Trophoblast cell (in vitro differentiated cells and primary cell): ENCODE results near the gene NFATC1.

Experiments
- DNase-seq, 2 donors: peaks; one replicate each; pipeline ENCODE4 v3.0.0-alpha.2; 2016
- H2AFZ ChIP-seq: 2 replicates; pipeline ENCODE4 v1.6.1; 2013; ENCODE audit warnings: low read length, moderate library complexity, mild to moderate bottlenecking; ENCODE audit not compliant: insufficient read depth, poor library complexity
- H2AK5ac ChIP-seq: 2 replicates; pipeline ENCODE4 v1.6.1; 2013; ENCODE audit warnings: mild to moderate bottlenecking, low read length
- H2BK120ac ChIP-seq: 2 replicates; pipeline ENCODE4 v1.6.1; 2013; ENCODE audit warnings: low read length, mild to moderate bottlenecking, moderate library complexity; ENCODE audit not compliant: insufficient read depth, poor library complexity
- H2BK12ac ChIP-seq: 2 replicates; pipeline ENCODE4 v1.6.1; 2013; ENCODE audit warnings: mild to moderate bottlenecking, low read length, moderate library complexity
- H2BK5ac ChIP-seq: 2 replicates; pipeline ENCODE4 v1.6.1; 2013; ENCODE audit warnings: low read length, low read depth, moderate library complexity, mild to moderate bottlenecking; ENCODE audit not compliant: poor library complexity
- H3K14ac ChIP-seq: 2 replicates; pipeline ENCODE4 v1.6.1; 2013; ENCODE audit warnings: mild to moderate bottlenecking, low read length
- H3K18ac ChIP-seq: 2 replicates; pipeline ENCODE4 v1.6.1; 2013; ENCODE audit warnings: mild to moderate bottlenecking, low read length
- H3K23ac ChIP-seq: 2 replicates; pipeline ENCODE4 v1.6.1; 2013; ENCODE audit warnings: low read length
- H3K27ac ChIP-seq: 2 replicates; pipeline ENCODE4 v1.5.1; 2013; ENCODE audit warnings: low read depth, mild to moderate bottlenecking, inconsistent platforms, low read length, moderate library complexity
- H3K27me3 ChIP-seq: 2 replicates; pipeline ENCODE4 v1.6.1; 2013; ENCODE audit warnings: inconsistent platforms, mild to moderate bottlenecking, low read length, moderate library complexity; ENCODE audit not compliant: insufficient read depth
- H3K36me3 ChIP-seq, 2 experiments: 1 replicate in 1 of 2; 2 replicates in 1 of 2; pipeline ENCODE4 v1.6.1; 2013; ENCODE audit warnings: low read length in 2 of 2, mild to moderate bottlenecking in 2 of 2, moderate library complexity in 1 of 2; ENCODE audit not compliant: insufficient read depth in 2 of 2, control insufficient read depth in 1 of 2
- H3K4ac ChIP-seq: 2 replicates; pipeline ENCODE4 v1.6.1; 2013; ENCODE audit warnings: low read depth, mild to moderate bottlenecking, low read length, moderate library complexity
- H3K4me1 ChIP-seq, 2 experiments: 1 replicate in 1 of 2; 2 replicates in 1 of 2; pipeline ENCODE4 v1.6.1; 2013; ENCODE audit warnings: low read length in 2 of 2, mild to moderate bottlenecking in 2 of 2, moderate library complexity in 1 of 2; ENCODE audit not compliant: insufficient read depth in 2 of 2, control insufficient read depth in 1 of 2
- H3K4me2 ChIP-seq: 2 replicates; pipeline ENCODE4 v1.6.1; 2013; ENCODE audit warnings: inconsistent platforms, mild to moderate bottlenecking, low read length, moderate library complexity
- H3K4me3 ChIP-seq: 2 replicates; pipeline ENCODE4 v1.5.1; 2013; ENCODE audit warnings: mild to moderate bottlenecking, low read depth, low read length, inconsistent platforms
- H3K79me1 ChIP-seq: one replicate; pipeline ENCODE4 v1.6.1; 2013; ENCODE audit warnings: low read length
- H3K79me2 ChIP-seq: 2 replicates; pipeline ENCODE4 v1.6.1; 2013; ENCODE audit warnings: low read length, mild to moderate bottlenecking; ENCODE audit not compliant: control insufficient read depth, insufficient read depth, poor library complexity
- H3K9ac ChIP-seq: 2 replicates; pipeline ENCODE4 v1.6.1; 2013; ENCODE audit warnings: mild to moderate bottlenecking, low read length
- H3K9me3 ChIP-seq: 2 replicates; pipeline ENCODE4 v1.6.1; 2013; ENCODE audit warnings: low read depth, mild to moderate bottlenecking, control low read depth, inconsistent platforms, low read length; ENCODE audit not compliant: insufficient read depth
- H4K12ac ChIP-seq: 2 replicates; pipeline ENCODE4 v1.6.1; 2013; ENCODE audit warnings: low read depth, mild to moderate bottlenecking, low read length, moderate library complexity
- H4K8ac ChIP-seq: 2 replicates; pipeline ENCODE4 v1.6.1; 2013; ENCODE audit warnings: low read depth, mild to moderate bottlenecking, low read length, moderate library complexity
- H4K91ac ChIP-seq: one replicate; pipeline ENCODE4 v1.6.1; 2013; ENCODE audit warnings: low read depth, mild to moderate bottlenecking, low read length, moderate library complexity
- WGBS: extraction: QIAGEN DNeasy Blood & Tissue Kit; methylation state at CpG from one replicate; pipeline ENCODE4 v1.1.7; 2013; ENCODE audit warnings: missing lambda C conversion rate; ENCODE audit not compliant: insufficient read length, insufficient coverage; ENCODE audit errors: extremely low coverage; 5-methylcytosine and 5-hydroxymethylcytosine counted together

The NFATC1 gene

GRCh38 chr18:79452190-79452990, 56.7 kb downstream of the NFATC1 start:
- H3K79me1 ChIP-seq = no peaks in the 10 kb centered on the region
- no peak overlapping the region for H2BK120ac ChIP-seq
- H3K9ac ChIP-seq = no peak overlapping the region
- no peak overlapping the region for H3K23ac ChIP-seq
- H3K79me2 ChIP-seq = no peaks in the 10 kb centered on the region
- no peak overlapping the region for H2BK5ac ChIP-seq
- no peak overlapping the region for H3K4me3 ChIP-seq
- H3K36me3 ChIP-seq = peaks cover 0 to 3% of the 10 kb centered on the region in 2 experiments
- H4K91ac ChIP-seq = no peak overlapping the region
- DNase-seq = no peak
- H3K27me3 ChIP-seq = no peaks in the 10 kb centered on the region
- no CpG with 5 or more reads among the region's 26 CpGs for WGBS
- H3K4me1 ChIP-seq = no peaks in the 10 kb centered on the region
- no peaks in the 10 kb centered on the region for H3K9me3 ChIP-seq
- no peak overlapping the region for H3K4ac ChIP-seq
- H4K8ac ChIP-seq = no peak overlapping the region
- H2BK12ac ChIP-seq = no peak overlapping the region
- H3K18ac ChIP-seq = no peak overlapping the region
- H2AFZ ChIP-seq = no peak overlapping the region
- no peak overlapping the region for H3K4me2 ChIP-seq
- no peak overlapping the region for H4K12ac ChIP-seq
- H3K27ac ChIP-seq = no peak overlapping the region
- H2AK5ac ChIP-seq = no peak overlapping the region
- no peak overlapping the region for H3K14ac ChIP-seq

GRCh38 chr18:79452991-79453645, 57.4 kb downstream of the NFATC1 start:
- Histone ChIP-seq H2BK12ac (no peak overlapping the region), H3K4me3 (no peak overlapping the region), H3K23ac (no peak overlapping the region), H3K4me1 (peaks cover 6% of the 10 kb centered on the region in 2 experiments), H4K91ac (no peak overlapping the region), H3K14ac (no peak overlapping the region), H3K79me1 (peaks cover 6% of the 10 kb centered on the region), H2BK120ac (no peak overlapping the region), H3K9ac (no peak overlapping the region), H2AK5ac (no peak overlapping the region), H3K4ac (no peak overlapping the region), H3K9me3 (no peaks in the 10 kb centered on the region), H4K12ac (no peak overlapping the region), H2BK5ac (no peak overlapping the region), H2AFZ (no peak overlapping the region), H4K8ac (no peak overlapping the region), H3K79me2 (peaks cover under 1% of the 10 kb centered on the region), H3K18ac (no peak overlapping the region), H3K27me3 (no peaks in the 10 kb centered on the region), H3K36me3 (peaks cover 0 to 3% of the 10 kb centered on the region in 2 experiments), H3K4me2 (no peak overlapping the region), H3K27ac (no peak overlapping the region)
- no peak for DNase-seq
- WGBS = no CpG with 5 or more reads among the region's 19 CpGs

- no peak overlapping the region for H3K27ac ChIP-seq
- no peak overlapping the region for H2BK5ac ChIP-seq
- no peak overlapping the region for H3K14ac ChIP-seq
- no peak overlapping the region for H3K4me3 ChIP-seq
- peaks cover 0 to 3% of the 10 kb centered on the region in 2 experiments for H3K36me3 ChIP-seq
- H2AFZ ChIP-seq = no peak overlapping the region
- no peak overlapping the region for H2BK12ac ChIP-seq
- H3K79me1 ChIP-seq = peaks cover 13% of the 10 kb centered on the region
- no peak overlapping the region for H3K4me2 ChIP-seq
- no peak overlapping the region for H4K8ac ChIP-seq
- H3K4ac ChIP-seq = no peak overlapping the region
- H3K9ac ChIP-seq = no peak overlapping the region
- no peak for DNase-seq
- H2BK120ac ChIP-seq = no peak overlapping the region
- no peaks in the 10 kb centered on the region for H3K9me3 ChIP-seq
- no peak overlapping the region for H3K23ac ChIP-seq
- no CpG with 5 or more reads among the region's 32 CpGs for WGBS
- H3K4me1 ChIP-seq = peaks cover 14% of the 10 kb centered on the region in 2 experiments
- H4K91ac ChIP-seq = no peak overlapping the region
- no peak overlapping the region for H4K12ac ChIP-seq
- H2AK5ac ChIP-seq = no peak overlapping the region
- H3K18ac ChIP-seq = no peak overlapping the region
- H3K79me2 ChIP-seq = peaks cover 5% of the 10 kb centered on the region
- H3K27me3 ChIP-seq = no peaks in the 10 kb centered on the region
These were observed 58.3 kb downstream of the NFATC1 start for GRCh38 chr18:79453816-79454735.

- no peak overlapping the region for H3K4me3 ChIP-seq
- no peak overlapping the region for H2BK12ac ChIP-seq
- no peak overlapping the region for H3K9ac ChIP-seq
- H3K4me1 ChIP-seq = peaks cover 20 to 22% of the 10 kb centered on the region in 2 experiments
- peaks cover 9% of the 10 kb centered on the region for H3K79me2 ChIP-seq
- no peak overlapping the region for H2BK5ac ChIP-seq
- peaks cover 17% of the 10 kb centered on the region for H3K79me1 ChIP-seq
- H2AFZ ChIP-seq = no peak overlapping the region
- H3K23ac ChIP-seq = no peak overlapping the region
- H3K4ac ChIP-seq = no peak overlapping the region
- DNase-seq = no peak
- no CpG with 5 or more reads among the region's 26 CpGs for WGBS
- H3K14ac ChIP-seq = no peak overlapping the region
- no peak overlapping the region for H4K12ac ChIP-seq
- no peak overlapping the region for H3K4me2 ChIP-seq
- H4K8ac ChIP-seq = no peak overlapping the region
- no peaks in the 10 kb centered on the region for H3K27me3 ChIP-seq
- no peak overlapping the region for H2AK5ac ChIP-seq
- no peak overlapping the region for H3K18ac ChIP-seq
- no peak overlapping the region for H3K27ac ChIP-seq
- no peak overlapping the region for H4K91ac ChIP-seq
- H3K36me3 ChIP-seq = peaks cover 0 to 3% of the 10 kb centered on the region in 2 experiments
- H3K9me3 ChIP-seq = no peaks in the 10 kb centered on the region
- H2BK120ac ChIP-seq = no peak overlapping the region
These were observed 59.5 kb downstream of the NFATC1 start for GRCh38 chr18:79455261-79455660.
